Mesenchymal stem cell (in vitro differentiated cells and primary cell): Measurements from ENCODE around the gene KCNJ9.

ENCODE experiments used
- DNase-seq: peaks from one replicate; pipeline ENCODE4 v3.0.0-alpha.2; 2013
- H2AFZ ChIP-seq: one replicate; pipeline ENCODE4 v1.6.1; 2013; ENCODE audit warnings: low read depth, mild to moderate bottlenecking, control low read depth, inconsistent platforms, low read length, moderate library complexity
- H2AK5ac ChIP-seq: 2 replicates; pipeline ENCODE4 v1.6.1; 2013; ENCODE audit warnings: low read length, moderate library complexity, mild to moderate bottlenecking, inconsistent platforms; ENCODE audit not compliant: severe bottlenecking
- H2BK120ac ChIP-seq: one replicate; pipeline ENCODE4 v1.6.1; 2013; ENCODE audit warnings: low read depth, mild to moderate bottlenecking, inconsistent platforms, low read length, moderate library complexity
- H2BK12ac ChIP-seq, 2 experiments: one replicate each; pipeline ENCODE4 v1.6.1; 2013; ENCODE audit warnings: inconsistent platforms in 2 of 2, low read length in 2 of 2, mild to moderate bottlenecking in 2 of 2, moderate library complexity in 2 of 2, control low read depth in 1 of 2
- H2BK15ac ChIP-seq: one replicate; pipeline ENCODE4 v1.6.1; 2013; ENCODE audit warnings: mild to moderate bottlenecking, low read depth, inconsistent platforms; ENCODE audit not compliant: poor library complexity, severe bottlenecking
- H2BK5ac ChIP-seq: 2 replicates; pipeline ENCODE4 v1.6.1; 2013; ENCODE audit warnings: low read depth, mild to moderate bottlenecking, low read length, control low read depth, inconsistent platforms; ENCODE audit not compliant: poor library complexity, severe bottlenecking
- H3K14ac ChIP-seq, 2 experiments: one replicate each; pipeline ENCODE4 v1.6.1; 2013; ENCODE audit warnings: inconsistent platforms in 2 of 2, low read length in 2 of 2, control low read depth in 1 of 2, mild to moderate bottlenecking in 1 of 2, moderate library complexity in 1 of 2
- H3K18ac ChIP-seq, 2 experiments: one replicate each; pipeline ENCODE4 v1.6.1; 2013; ENCODE audit warnings: inconsistent platforms in 2 of 2, low read length in 2 of 2, control low read depth in 1 of 2, low read depth in 1 of 2, mild to moderate bottlenecking in 1 of 2
- H3K23ac ChIP-seq, 2 experiments: one replicate each; pipeline ENCODE4 v1.6.1; 2013; ENCODE audit warnings: inconsistent platforms in 2 of 2, low read length in 2 of 2, mild to moderate bottlenecking in 2 of 2, moderate library complexity in 2 of 2, control low read depth in 1 of 2
- H3K27ac ChIP-seq: 2 replicates; pipeline ENCODE4 v1.5.1; 2013; ENCODE audit warnings: mild to moderate bottlenecking, moderate library complexity, low read length, control low read depth, inconsistent platforms; ENCODE audit not compliant: poor library complexity, severe bottlenecking
- H3K27me3 ChIP-seq, 2 experiments: 2 replicates each; pipeline versions ENCODE4 v1.6.1 to v1.7.0; 2013; ENCODE audit warnings: low read length in 2 of 2, mild to moderate bottlenecking in 2 of 2, moderate library complexity in 2 of 2, control low read depth in 1 of 2, inconsistent platforms in 1 of 2; ENCODE audit not compliant: control insufficient read depth in 1 of 2, insufficient read depth in 1 of 2
- H3K36me3 ChIP-seq, 2 experiments: 2 replicates each; pipeline versions ENCODE4 v1.6.1 to v1.7.0; 2013; ENCODE audit warnings: low read length in 2 of 2, control low read depth in 1 of 2, inconsistent platforms in 1 of 2, low read depth in 1 of 2, mild to moderate bottlenecking in 1 of 2; ENCODE audit not compliant: insufficient read depth in 2 of 2, control insufficient read depth in 1 of 2
- H3K4ac ChIP-seq, 2 experiments: one replicate each; pipeline ENCODE4 v1.6.1; 2013; ENCODE audit warnings: inconsistent platforms in 2 of 2, low read length in 2 of 2, mild to moderate bottlenecking in 2 of 2, moderate library complexity in 2 of 2, control low read depth in 1 of 2, low read depth in 1 of 2
- H3K4me1 ChIP-seq: 2 replicates; pipeline ENCODE4 v1.6.1; 2013; ENCODE audit warnings: low read depth, low read length, control low read depth; ENCODE audit not compliant: control insufficient read depth, insufficient read depth
- H3K4me2 ChIP-seq: 2 replicates; pipeline ENCODE4 v1.6.1; 2013; ENCODE audit warnings: low read length, mild to moderate bottlenecking, inconsistent platforms; ENCODE audit not compliant: poor library complexity, severe bottlenecking
- H3K4me3 ChIP-seq, 2 experiments: 2 replicates each; pipeline versions ENCODE4 v1.5.1 to v1.7.0; 2013; ENCODE audit warnings: low read length in 2 of 2, mild to moderate bottlenecking in 2 of 2, control low read depth in 1 of 2, low read depth in 1 of 2; ENCODE audit not compliant: insufficient read depth in 1 of 2
- H3K79me1 ChIP-seq: replicated peaks from 2 replicates; pipeline ENCODE4 v1.6.1; 2013; ENCODE audit warnings: mild to moderate bottlenecking, control low read depth, low read length, inconsistent platforms; ENCODE audit not compliant: poor library complexity, severe bottlenecking
- H3K9ac ChIP-seq: 2 replicates; pipeline ENCODE4 v1.7.0; 2013; ENCODE audit warnings: mild to moderate bottlenecking, low read length, moderate library complexity
- H3K9me3 ChIP-seq: 2 replicates; pipeline ENCODE4 v1.7.0; 2013; ENCODE audit warnings: mild to moderate bottlenecking, low read length; ENCODE audit not compliant: control insufficient read depth
- H4K8ac ChIP-seq: one replicate; pipeline ENCODE4 v1.6.1; 2013; ENCODE audit warnings: inconsistent platforms, mild to moderate bottlenecking, low read length, moderate library complexity
- H4K91ac ChIP-seq: one replicate; pipeline ENCODE4 v1.6.1; 2013; ENCODE audit warnings: mild to moderate bottlenecking, low read length, inconsistent platforms
- WGBS: methylation state at CpG from one replicate; pipeline ENCODE4 v1.1.7; 2013; ENCODE audit warnings: mixed read lengths; 5-methylcytosine and 5-hydroxymethylcytosine counted together

Gene KCNJ9

DNA sequence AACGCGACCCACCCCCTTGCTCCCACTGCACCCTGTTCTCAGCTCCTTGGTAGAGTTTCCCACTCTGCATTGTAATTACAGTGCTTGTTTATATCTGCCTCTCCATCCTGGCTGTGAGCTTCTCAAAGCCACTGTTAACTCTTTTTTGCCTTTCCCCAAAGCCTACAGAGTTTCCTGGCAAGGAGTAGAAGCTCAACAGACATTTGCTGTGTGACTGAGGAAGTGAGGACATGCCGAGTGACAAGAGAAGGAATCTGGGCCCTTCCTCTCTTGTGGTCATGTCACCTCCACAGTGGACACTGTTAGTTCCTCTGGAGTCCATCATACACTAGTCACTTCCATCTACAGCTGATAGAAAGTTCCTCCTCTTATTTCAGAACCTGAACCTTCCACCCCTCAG is 23.1 kb downstream of the KCNJ9 start:
- Histone ChIP-seq H3K27me3 (peaks cover 25 to 33% of the 10 kb centered on the region in 2 experiments), H4K8ac (no peak overlapping the region), H2BK120ac (no peak overlapping the region), H3K9me3 (no peaks in the 10 kb centered on the region), H4K91ac (no peak overlapping the region), H2BK5ac (no peak overlapping the region), H3K4ac (no peak overlapping the region), H3K9ac (no peak overlapping the region), H3K4me1 (peaks cover 29% of the 10 kb centered on the region), H3K4me2 (no peak overlapping the region), H2BK15ac (no peak overlapping the region), H3K27ac (no peak overlapping the region), H3K14ac (no peak overlapping the region), H2AK5ac (no peak overlapping the region), H3K4me3 (no peak overlapping the region), H2AFZ (no peak overlapping the region), H3K23ac (no peak overlapping the region), H3K18ac (peak overlapping the region in 1 of 2 experiments; percentile 49), H3K79me1 (no peaks in the 10 kb centered on the region), H2BK12ac (no peak overlapping the region), H3K36me3 (no peaks in the 10 kb centered on the region)
- no peak for DNase-seq
- WGBS = 76% methylated on average over 3 of the region's 3 CpGs

DNA sequence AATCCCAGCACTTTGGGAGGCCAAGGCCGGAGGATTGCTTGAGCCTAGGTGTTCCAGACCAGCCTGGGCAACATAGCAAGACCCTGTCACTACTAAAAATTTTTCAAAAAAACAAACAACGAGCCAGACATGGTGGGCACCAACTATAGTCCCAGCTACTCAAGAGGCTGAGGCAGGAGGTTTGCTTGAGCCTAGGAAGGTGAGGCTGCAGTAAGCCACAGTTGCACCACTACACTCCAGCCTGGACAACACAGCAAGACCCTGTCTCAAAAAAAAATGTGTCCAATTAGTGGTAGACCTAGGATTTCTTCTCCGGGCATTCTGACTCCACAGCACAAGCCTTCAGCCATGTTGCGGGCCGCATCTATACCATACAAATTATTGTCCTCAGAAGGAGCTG is 23.8 kb downstream of the KCNJ9 start:
- Histone ChIP-seq H3K4me3 (no peak overlapping the region), H3K79me1 (no peaks in the 10 kb centered on the region), H2AK5ac (no peak overlapping the region), H3K4ac (no peak overlapping the region), H3K4me1 (peaks cover 31% of the 10 kb centered on the region), H3K14ac (no peak overlapping the region), H2BK5ac (no peak overlapping the region), H3K9ac (no peak overlapping the region), H4K8ac (no peak overlapping the region), H4K91ac (no peak overlapping the region), H3K27ac (no peak overlapping the region), H3K9me3 (no peaks in the 10 kb centered on the region), H3K18ac (no peak overlapping the region), H3K36me3 (no peaks in the 10 kb centered on the region), H3K27me3 (peaks cover 26 to 40% of the 10 kb centered on the region in 2 experiments), H2BK12ac (no peak overlapping the region), H2AFZ (no peak overlapping the region), H2BK120ac (no peak overlapping the region), H2BK15ac (no peak overlapping the region), H3K4me2 (no peak overlapping the region), H3K23ac (no peak overlapping the region)
- no peak for DNase-seq
- 98% methylated on average over 4 of the region's 5 CpGs for WGBS

- Histone ChIP-seq H3K23ac (no peak overlapping the region), H3K27me3 (peaks cover 28 to 55% of the 10 kb centered on the region in 2 experiments), H3K4ac (no peak overlapping the region), H3K36me3 (no peaks in the 10 kb centered on the region), H3K18ac (no peak overlapping the region), H4K91ac (no peak overlapping the region), H2AFZ (no peak overlapping the region), H3K9me3 (no peaks in the 10 kb centered on the region), H3K4me1 (peaks cover 22% of the 10 kb centered on the region), H2AK5ac (no peak overlapping the region), H2BK5ac (no peak overlapping the region), H3K4me2 (no peak overlapping the region), H4K8ac (no peak overlapping the region), H3K9ac (no peak overlapping the region), H2BK120ac (no peak overlapping the region), H3K14ac (no peak overlapping the region), H2BK15ac (no peak overlapping the region), H3K79me1 (no peaks in the 10 kb centered on the region), H2BK12ac (no peak overlapping the region), H3K4me3 (no peak overlapping the region), H3K27ac (no peak overlapping the region)
- 95% methylated on average over 1 of the region's 1 CpG for WGBS
- no peak for DNase-seq
Measured at GRCh38 chr1:160107512-160107911, 26.2 kb downstream of the KCNJ9 start.

- Histone ChIP-seq H3K18ac (no peak overlapping the region), H3K9ac (no peak overlapping the region), H2AK5ac (no peak overlapping the region), H3K36me3 (no peaks in the 10 kb centered on the region), H3K79me1 (no peaks in the 10 kb centered on the region), H2BK15ac (no peak overlapping the region), H4K91ac (no peak overlapping the region), H3K23ac (no peak overlapping the region), H3K14ac (no peak overlapping the region), H3K27ac (no peak overlapping the region), H3K4me1 (peaks cover 13% of the 10 kb centered on the region), H3K27me3 (peaks cover 32 to 63% of the 10 kb centered on the region in 2 experiments), H4K8ac (no peak overlapping the region), H2BK5ac (no peak overlapping the region), H3K4me3 (no peak overlapping the region), H2BK120ac (no peak overlapping the region), H2AFZ (no peak overlapping the region), H2BK12ac (no peak overlapping the region), H3K9me3 (no peaks in the 10 kb centered on the region), H3K4me2 (no peak overlapping the region), H3K4ac (no peak overlapping the region)
- 23% methylated on average over 4 of the region's 6 CpGs for WGBS
- DNase-seq = peak; percentile 52
Measured at GRCh38 chr1:160108888-160109662, 27.7 kb downstream of the KCNJ9 start.
